Measurements from ENCODE around the gene THAP3. TPM values are rescaled to one million over a fixed set of nuclear protein-coding genes. Genes with fewer than 3 reads are reported as not detected.
A peak's percentile ranks its signal among the peaks of the same experiment; 100 is the strongest.

The THAP3 gene
- total RNA-seq, 1 experiment from 2014 or later = 54.6 TPM

DNA sequence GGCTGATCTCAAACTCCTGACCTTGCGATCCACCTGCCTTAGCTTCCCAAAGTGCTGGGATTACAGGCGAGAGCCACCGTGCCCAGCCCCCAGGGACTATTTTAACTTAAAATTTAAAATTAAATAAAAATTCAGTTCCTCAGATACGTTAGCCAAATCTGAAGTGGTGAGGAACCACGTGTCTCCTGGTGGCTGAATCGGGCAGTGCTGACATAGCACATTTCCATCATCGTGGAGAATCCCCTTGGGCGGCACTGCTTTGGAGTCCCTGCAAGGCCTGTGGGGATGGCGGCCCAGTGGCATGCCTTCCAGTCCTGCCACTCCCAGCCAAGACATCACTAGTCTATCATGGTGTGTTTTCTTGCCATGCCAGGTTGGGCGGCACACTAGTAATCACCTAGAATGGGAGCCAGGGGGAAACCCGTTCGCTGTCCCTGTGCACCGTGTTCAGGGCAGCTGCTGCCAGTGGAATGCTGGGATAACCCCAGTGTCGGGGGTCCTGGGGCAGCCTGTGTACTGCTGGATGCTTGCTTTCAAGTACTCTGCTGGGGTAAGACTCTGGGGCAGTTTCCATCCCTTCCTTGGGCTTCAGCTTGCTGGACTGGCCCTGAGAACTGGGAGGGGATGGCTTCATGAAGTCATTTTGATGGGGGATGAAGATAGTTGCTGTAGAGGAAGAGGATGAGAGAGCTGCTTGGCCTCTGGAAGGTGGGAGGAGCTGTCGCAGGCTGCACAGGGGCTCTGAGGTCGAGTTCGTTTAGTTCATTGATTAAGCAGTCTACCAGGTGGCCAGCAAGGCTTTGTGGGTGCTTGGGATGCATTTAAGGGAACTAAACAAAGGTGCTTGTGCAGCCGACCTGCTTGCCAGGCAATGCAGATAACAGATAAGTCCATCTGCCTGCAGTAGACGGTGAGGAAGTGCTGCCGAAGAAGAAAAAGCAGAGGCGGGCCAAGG is 40.3 kb upstream of the THAP3 start:
- Histone ChIP-seq H3K9me2 (replicated peaks; ENCODE audit: low read length) (no peaks in the 10 kb centered on the region), H3K36me3 (ENCODE audit: low read depth, low read length) (peaks cover 11% of the 10 kb centered on the region; the same call in 1 of the 2 replicates), H3K9me3 (ENCODE audit: low read length) (no peaks in the 10 kb centered on the region), H3F3A (ENCODE audit: low read length, unreplicated experiment) (no peaks in the 10 kb centered on the region), H2AFZ (ENCODE audit: low read length) (no peak overlapping the region), H3K4me1 (ENCODE audit: insufficient read depth, low read length) (peaks cover 33% of the 10 kb centered on the region), H3K9ac (ENCODE audit: low read length) (no peak overlapping the region), H4K20me1 (ENCODE audit: low read length) (no peaks in the 10 kb centered on the region), H3K79me2 (ENCODE audit: low read length) (peaks cover 35% of the 10 kb centered on the region), H3K27ac (ENCODE audit: low read length) (no peak overlapping the region), H3K4me3 (ENCODE audit: low read length) (no peak overlapping the region), H3K27me3 (ENCODE audit: low read length) (no peaks in the 10 kb centered on the region), H3K4me2 (ENCODE audit: low read length) (no peak overlapping the region)
- CTCF ChIA-PET = no interaction called here
- BruUV-seq (replicated peaks) = no TSS peak
- ATAC-seq (no peak), DNase-seq (no peak)
- TF ChIP-seq EZH2phosphoT487 (IDR thresholded peaks at IDR 0.05; ENCODE audit: borderline replicate concordance, low read length) (no peak), EZH2 (IDR thresholded peaks at IDR 0.05; ENCODE audit: low read length, unreplicated experiment) (no peak)
- TF ChIP-seq, protein P1, sequence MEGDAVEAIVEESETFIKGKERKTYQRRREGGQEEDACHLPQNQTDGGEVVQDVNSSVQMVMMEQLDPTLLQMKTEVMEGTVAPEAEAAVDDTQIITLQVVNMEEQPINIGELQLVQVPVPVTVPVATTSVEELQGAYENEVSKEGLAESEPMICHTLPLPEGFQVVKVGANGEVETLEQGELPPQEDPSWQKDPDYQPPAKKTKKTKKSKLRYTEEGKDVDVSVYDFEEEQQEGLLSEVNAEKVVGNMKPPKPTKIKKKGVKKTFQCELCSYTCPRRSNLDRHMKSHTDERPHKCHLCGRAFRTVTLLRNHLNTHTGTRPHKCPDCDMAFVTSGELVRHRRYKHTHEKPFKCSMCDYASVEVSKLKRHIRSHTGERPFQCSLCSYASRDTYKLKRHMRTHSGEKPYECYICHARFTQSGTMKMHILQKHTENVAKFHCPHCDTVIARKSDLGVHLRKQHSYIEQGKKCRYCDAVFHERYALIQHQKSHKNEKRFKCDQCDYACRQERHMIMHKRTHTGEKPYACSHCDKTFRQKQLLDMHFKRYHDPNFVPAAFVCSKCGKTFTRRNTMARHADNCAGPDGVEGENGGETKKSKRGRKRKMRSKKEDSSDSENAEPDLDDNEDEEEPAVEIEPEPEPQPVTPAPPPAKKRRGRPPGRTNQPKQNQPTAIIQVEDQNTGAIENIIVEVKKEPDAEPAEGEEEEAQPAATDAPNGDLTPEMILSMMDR (conservative IDR thresholded peaks at IDR 0.05; ENCODE audit: low read depth, low read length) = peak; percentile 30; the same call in 1 of the 2 replicates
- intact Hi-C loops (cut with micrococcal nuclease) = no loop called here
- POLR2A ChIA-PET (ENCODE audit: unreplicated experiment) = no interaction called here

DNA sequence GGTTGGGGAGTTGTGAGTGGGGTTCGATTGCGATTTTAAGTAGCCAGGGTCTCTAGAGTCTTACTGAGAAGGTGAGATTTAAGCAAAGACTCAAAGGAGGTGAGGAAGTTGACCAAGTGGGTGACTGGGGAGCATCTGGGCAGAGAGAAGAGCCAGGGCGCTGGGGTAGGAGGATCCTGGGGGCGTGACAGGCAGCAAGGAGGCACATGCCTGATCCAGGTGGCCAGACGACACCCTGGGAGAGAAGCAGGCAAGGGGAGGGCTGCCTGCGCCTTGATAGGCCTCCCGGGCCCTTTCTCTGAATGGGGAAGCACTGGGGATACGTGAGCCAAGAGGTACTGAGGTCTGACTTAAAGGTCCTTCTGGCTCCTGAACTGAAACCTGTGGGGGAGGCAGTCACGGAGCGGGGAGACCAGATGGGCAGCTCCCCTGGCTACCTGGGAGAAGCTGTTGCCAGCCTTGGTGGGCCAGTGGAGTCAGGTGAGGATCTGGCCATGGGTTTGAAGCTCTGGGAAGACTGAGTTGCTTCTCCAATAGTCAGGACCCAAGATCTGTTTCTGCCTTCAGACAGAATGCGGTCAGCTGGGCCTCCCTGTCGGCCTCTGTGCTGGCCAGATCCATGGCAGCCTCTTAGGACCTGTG is 39.5 kb upstream of the THAP3 start:
- no peak overlapping the region for H3K4me3 ChIP-seq (ENCODE audit: low read length)
- peaks cover 31% of the 10 kb centered on the region for H3K4me1 ChIP-seq (ENCODE audit: insufficient read depth, low read length)
- ChIA-PET POLR2A (ENCODE audit: unreplicated experiment) (no interaction called here), CTCF (no interaction called here)
- 0 out of 2 replicates have a peak, but pooled peaks cover under 1% of the 10 kb centered on the region for H4K20me1 ChIP-seq (ENCODE audit: low read length)
- H2AFZ ChIP-seq (ENCODE audit: low read length) = no peak overlapping the region
- H3F3A ChIP-seq (ENCODE audit: low read length, unreplicated experiment) = no peaks in the 10 kb centered on the region
- ATAC-seq (no peak), DNase-seq (no peak)
- TF ChIP-seq, protein P1 (conservative IDR thresholded peaks at IDR 0.05; ENCODE audit: low read depth, low read length) = no peak
- TF ChIP-seq EZH2 (IDR thresholded peaks at IDR 0.05; ENCODE audit: low read length, unreplicated experiment) = no peak
- no peak for TF ChIP-seq EZH2phosphoT487 (IDR thresholded peaks at IDR 0.05; ENCODE audit: borderline replicate concordance, low read length)
- intact Hi-C loops (cut with micrococcal nuclease) = no loop called here
- no peaks in the 10 kb centered on the region for H3K9me3 ChIP-seq (ENCODE audit: low read length)
- peaks cover 18% of the 10 kb centered on the region; the same call in 1 of the 2 replicates for H3K36me3 ChIP-seq (ENCODE audit: low read depth, low read length)
- H3K9ac ChIP-seq (ENCODE audit: low read length) = no peak overlapping the region
- BruUV-seq (replicated peaks) = no TSS peak
- no peaks in the 10 kb centered on the region for H3K9me2 ChIP-seq (replicated peaks; ENCODE audit: low read length)
- peaks cover 31% of the 10 kb centered on the region for H3K79me2 ChIP-seq (ENCODE audit: low read length)
- no peak overlapping the region for H3K27ac ChIP-seq (ENCODE audit: low read length)
- H3K4me2 ChIP-seq (ENCODE audit: low read length) = no peak overlapping the region
- H3K27me3 ChIP-seq (ENCODE audit: low read length) = no peaks in the 10 kb centered on the region
